HCT116 (cell line): ENCODE results near the gene FSD2. TPM values are rescaled to one million over a fixed set of nuclear protein-coding genes. Genes with fewer than 3 reads are reported as not detected.

ENCODE experiments used
- ATAC-seq: fragments of 200-7000 bp; cut with Tn5 transposase; 2 replicates; pipeline ENCODE4 v1.9.1; 2020; ENCODE audit warnings: mild to moderate bottlenecking, moderate library complexity
- BruUV-seq: library from RNA; stranded (reverse); fragments of 400-500 nt; replicated peaks from 2 replicates; lab custom pipeline; 2021; lab: Mats Ljungman, UMichigan
- CTCF ChIA-PET: fragments of 300-600 bp; sonication (Branson Sonifier 250); formaldehyde crosslinking; loops from one replicate; lab custom pipeline; 2021; ENCODE audit warnings: antibody characterized with exemption; lab: Charles Lee
- POLR2A ChIA-PET: fragments of 300-600, 350-600 bp; sonication (Branson Sonifier 250); formaldehyde crosslinking; loops from one replicate; lab custom pipeline; 2021; ENCODE audit warnings: antibody characterized with exemption; lab: Charles Lee
- RAD21 ChIA-PET, 2 experiments: fragments of 300-600 bp; sonication (Branson Sonifier 250); formaldehyde crosslinking; loops; one replicate each; lab custom pipeline; 2023; ENCODE audit warnings: low total read pairs in 2 of 2; ENCODE audit not compliant: uncharacterized antibody in 2 of 2, unreplicated experiment in 2 of 2, low non-redundant PET in 1 of 2; lab: Charles Lee
- DNase-seq: peaks from one replicate; pipeline ENCODE4 v3.0.0-alpha.2; 2010; ENCODE audit warnings: low read depth, low spot score
- H2AFZ ChIP-seq: fragments of 200-600 bp; shearing (Covaris generic), sonication (generic); 2 replicates; pipeline ENCODE4 v1.6.1; 2017; ENCODE audit warnings: low read depth, mixed run types, mixed read lengths, antibody characterized with exemption, low read length; ENCODE audit not compliant: poor library complexity, severe bottlenecking
- H3K27ac ChIP-seq: 2 replicates; pipeline ENCODE4 v1.5.1; 2012; ENCODE audit warnings: low read depth, low read length
- H3K27me3 ChIP-seq: fragments of 200-600 bp; sonication (generic); 2 replicates; pipeline ENCODE4 v1.6.1; 2016; ENCODE audit warnings: mixed run types, low read length, mixed read lengths; ENCODE audit not compliant: insufficient read depth
- H3K36me3 ChIP-seq, 2 experiments: fragments of 200-500 bp in 1 of 2; fragments of 200-600 bp in 1 of 2; sonication (Bioruptor generic) in 1 of 2; sonication (generic) in 1 of 2; 2 replicates each; pipeline versions ENCODE4 v1.5.1 to v1.6.1; 2014 to 2016; ENCODE audit warnings: low read length in 2 of 2, inconsistent platforms in 1 of 2, mixed read lengths in 1 of 2, mixed run types in 1 of 2; ENCODE audit not compliant: insufficient read depth in 2 of 2, control insufficient read depth in 1 of 2
- H3K4me1 ChIP-seq, 2 experiments: fragments of 200-600 bp in 1 of 2; sonication (generic) in 1 of 2; 2 replicates each; pipeline versions ENCODE4 v1.5.1 to v1.6.1; 2012 to 2017; ENCODE audit warnings: low read length in 2 of 2, inconsistent platforms in 1 of 2, mild to moderate bottlenecking in 1 of 2, mixed read lengths in 1 of 2, mixed run types in 1 of 2, moderate library complexity in 1 of 2; ENCODE audit not compliant: insufficient read depth in 2 of 2, control insufficient read depth in 1 of 2
- H3K4me2 ChIP-seq: fragments of 200-600 bp; sonication (generic); 2 replicates; pipeline ENCODE4 v1.6.1; 2017; ENCODE audit warnings: mixed run types, low read length, mixed read lengths
- H3K4me3 ChIP-seq, 2 experiments: fragments of 200-600 bp in 1 of 2; sonication (generic) in 1 of 2; replicated peaks in 1 of 2; 2 replicates each; pipeline ENCODE4 v1.5.1; 2011 to 2016; ENCODE audit warnings: low read length in 2 of 2, control low read depth in 1 of 2, low read depth in 1 of 2, mild to moderate bottlenecking in 1 of 2, mixed read lengths in 1 of 2, mixed run types in 1 of 2
- H3K79me2 ChIP-seq: fragments of 200-600 bp; sonication (generic); 2 replicates; pipeline ENCODE4 v1.6.1; 2017; ENCODE audit warnings: mild to moderate bottlenecking, mixed run types, low read length, moderate library complexity, mixed read lengths; ENCODE audit not compliant: insufficient read depth
- H3K9ac ChIP-seq: fragments of 200-600 bp; sonication (generic); 2 replicates; pipeline ENCODE4 v1.6.1; 2016; ENCODE audit warnings: low read length, mixed read lengths
- H3K9me2 ChIP-seq: fragments of 200-600 bp; sonication (generic), shearing (Covaris generic); 2 replicates; pipeline ENCODE4 v1.6.1; 2017; ENCODE audit warnings: mixed run types, mild to moderate bottlenecking, moderate library complexity; ENCODE audit not compliant: insufficient read depth
- H3K9me3 ChIP-seq, 2 experiments: fragments of 200-500 bp in 1 of 2; fragments of 200-600 bp in 1 of 2; sonication (Bioruptor generic) in 1 of 2; sonication (generic) in 1 of 2; 2 replicates each; pipeline ENCODE4 v1.6.1; 2014 to 2017; ENCODE audit warnings: low read length in 2 of 2, mixed read lengths in 2 of 2, inconsistent platforms in 1 of 2, low read depth in 1 of 2, mild to moderate bottlenecking in 1 of 2, mixed run types in 1 of 2, moderate library complexity in 1 of 2; ENCODE audit not compliant: control insufficient read depth in 1 of 2, insufficient read depth in 1 of 2
- H4K20me1 ChIP-seq: fragments of 200-600 bp; sonication (generic), shearing (Covaris generic); 2 replicates; pipeline ENCODE4 v1.6.1; 2017; ENCODE audit warnings: mixed run types, mild to moderate bottlenecking, moderate library complexity; ENCODE audit not compliant: insufficient read depth
- CBX3 ChIP-seq: IDR thresholded peaks from 2 replicates; pipeline ENCODE4 v1.6.1; 2012; ENCODE audit warnings: low read depth
- EGR1 ChIP-seq: IDR thresholded peaks from 2 replicates; pipeline ENCODE4 v1.6.1; 2012; ENCODE audit warnings: low read depth
- EZH2phosphoT487 ChIP-seq: fragments of 200-600 bp; IDR thresholded peaks from 2 replicates; pipeline ENCODE4 v1.6.1; 2018; ENCODE audit warnings: antibody characterized with exemption, borderline replicate concordance
- RAD21 ChIP-seq: IDR thresholded peaks from 2 replicates; pipeline ENCODE4 v1.6.1; 2012; ENCODE audit warnings: low read depth, mild to moderate bottlenecking
- SIN3A ChIP-seq: IDR thresholded peaks from 2 replicates; pipeline ENCODE4 v1.6.1; 2012; ENCODE audit warnings: low read depth
- SRF ChIP-seq: IDR thresholded peaks from 2 replicates; pipeline ENCODE4 v1.6.1; 2012; ENCODE audit warnings: low read depth
- ZNF274 ChIP-seq: fragments of 200-500 bp; sonication (Bioruptor generic); IDR thresholded peaks from 2 replicates; pipeline ENCODE4 v1.6.1; 2014; ENCODE audit warnings: mild to moderate bottlenecking, low read depth, low read length, inconsistent platforms
- intact Hi-C: fragments of 100-400 bp; cut with micrococcal nuclease; formaldehyde crosslinking; loops from 2 replicates; pipeline ENCODE4 v1.10.0; 2022
- total RNA-seq: library from RNA; stranded (reverse); gene quantifications from one replicate; pipeline ENCODE4 v1.2.1, GENCODE V29; 2021; ENCODE audit not compliant: unreplicated experiment
- TF ChIP-seq, protein P1 (sequence below): IDR thresholded peaks from 2 replicates; pipeline ENCODE4 v1.6.1; 2011; ENCODE audit warnings: mild to moderate bottlenecking, low read length, moderate library complexity; ENCODE audit not compliant: insufficient replicate concordance; ENCODE audit errors: extremely low read depth

The FSD2 gene
- total RNA-seq, 1 experiment from 2014 or later: not detected

DNA sequence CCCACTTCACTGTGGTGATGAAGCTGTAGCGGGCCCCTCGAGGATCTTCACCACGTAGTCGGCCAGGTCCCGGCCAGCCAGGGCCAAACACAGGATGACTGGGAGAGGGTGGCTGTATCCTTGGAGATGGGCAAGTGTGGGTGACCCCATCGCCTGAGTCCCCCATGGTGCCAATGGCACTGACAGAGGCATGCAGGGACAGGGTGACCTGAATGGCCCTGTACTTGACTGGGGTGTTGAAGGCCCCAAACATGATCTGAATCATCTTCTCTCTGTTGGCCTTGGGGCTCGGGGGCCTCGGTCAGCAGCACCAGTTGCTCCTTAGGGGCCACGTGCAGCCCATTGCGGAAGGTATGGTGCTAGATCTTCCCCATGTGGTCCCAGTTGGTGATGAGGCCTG lies 79.1 kb downstream of the FSD2 start (continued):
- TF ChIP-seq, protein P1, sequence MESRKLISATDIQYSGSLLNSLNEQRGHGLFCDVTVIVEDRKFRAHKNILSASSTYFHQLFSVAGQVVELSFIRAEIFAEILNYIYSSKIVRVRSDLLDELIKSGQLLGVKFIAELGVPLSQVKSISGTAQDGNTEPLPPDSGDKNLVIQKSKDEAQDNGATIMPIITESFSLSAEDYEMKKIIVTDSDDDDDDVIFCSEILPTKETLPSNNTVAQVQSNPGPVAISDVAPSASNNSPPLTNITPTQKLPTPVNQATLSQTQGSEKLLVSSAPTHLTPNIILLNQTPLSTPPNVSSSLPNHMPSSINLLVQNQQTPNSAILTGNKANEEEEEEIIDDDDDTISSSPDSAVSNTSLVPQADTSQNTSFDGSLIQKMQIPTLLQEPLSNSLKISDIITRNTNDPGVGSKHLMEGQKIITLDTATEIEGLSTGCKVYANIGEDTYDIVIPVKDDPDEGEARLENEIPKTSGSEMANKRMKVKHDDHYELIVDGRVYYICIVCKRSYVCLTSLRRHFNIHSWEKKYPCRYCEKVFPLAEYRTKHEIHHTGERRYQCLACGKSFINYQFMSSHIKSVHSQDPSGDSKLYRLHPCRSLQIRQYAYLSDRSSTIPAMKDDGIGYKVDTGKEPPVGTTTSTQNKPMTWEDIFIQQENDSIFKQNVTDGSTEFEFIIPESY: no peak
- TF ChIP-seq SIN3A (no peak), SRF (no peak), EGR1 (no peak), RAD21 (no peak)
- TF ChIP-seq, all 23 proteins: peak for 0

DNA sequence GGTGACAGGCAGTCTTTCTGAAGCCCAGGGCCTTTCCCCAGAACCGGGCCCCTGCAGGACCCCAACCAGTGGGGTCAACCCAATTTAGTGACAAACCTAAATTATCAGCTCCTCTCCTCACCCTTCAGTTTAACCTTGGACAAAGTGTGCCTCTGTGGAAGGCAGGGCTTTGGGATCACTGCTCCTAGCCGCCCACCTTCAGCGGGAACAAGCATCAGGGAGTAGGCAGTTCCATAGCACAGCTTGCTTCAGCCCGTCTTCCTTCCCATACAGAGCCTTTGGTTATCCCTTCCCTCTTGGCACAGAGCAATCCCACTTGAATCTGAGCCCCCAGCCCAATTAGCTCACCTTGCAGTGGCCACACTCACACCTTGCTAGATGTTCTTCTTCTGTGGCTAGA lies 90.9 kb downstream of the FSD2 start:
- Histone ChIP-seq H3K27ac (no peak overlapping the region), H3K9me2 (no peaks in the 10 kb centered on the region), H3K27me3 (no peaks in the 10 kb centered on the region), H3K36me3 (no peaks in the 10 kb centered on the region), H3K4me3 (no peak overlapping the region), H3K4me2 (no peak overlapping the region), H4K20me1 (no peaks in the 10 kb centered on the region), H3K4me1 (no peaks in the 10 kb centered on the region), H3K79me2 (no peaks in the 10 kb centered on the region), H3K9me3 (no peaks in the 10 kb centered on the region), H3K9ac (no peak overlapping the region)
- DNase-seq: no peak
- CTCF ChIA-PET: no interaction called here
- no TSS peak for BruUV-seq
- intact Hi-C loops: no loop called here
- ATAC-seq: no peak
- TF ChIP-seq RAD21: no peak
- TF ChIP-seq ZNF274: no peak
- TF ChIP-seq CBX3: no peak
- no peak for TF ChIP-seq EZH2phosphoT487
- TF ChIP-seq, all 23 proteins: peak for 0
- ChIA-PET POLR2A (interaction anchor here (1.4 kb wide), 1 partner anchor 35 kb away, joined by 3 read pairs; no protein-coding TSS in a partner anchor), RAD21 (no interaction called here)
- no peak overlapping the region for H2AFZ ChIP-seq
